HepG2 (cell line): ENCODE measurements around the gene F8. TPM values are rescaled to one million over a fixed set of nuclear protein-coding genes. Genes with fewer than 3 reads are reported as not detected.
A peak's percentile ranks its signal among the peaks of the same experiment; 100 is the strongest.

Source experiments
- ATAC-seq: fragments of 200-7000 bp; cut with Tn5 transposase; 3 replicates; pipeline ENCODE4 v1.9.1; 2020; ENCODE audit warnings: mild to moderate bottlenecking, moderate library complexity
- BruUV-seq: library from RNA; stranded (reverse); fragments of 400-500 nt; replicated peaks from 2 replicates; lab custom pipeline; 2021; lab: Mats Ljungman, UMichigan
- CTCF ChIA-PET: fragments of 300-600 bp; formaldehyde crosslinking; extraction: SDS; loops from one replicate; lab custom pipeline; 2021; ENCODE audit warnings: low total read pairs, inconsistent platforms, low intra/inter-chr PET ratio; lab: Yijun Ruan, JAX
- POLR2A ChIA-PET: fragments of 350-600 bp; sonication (Branson Sonifier 250); formaldehyde crosslinking; loops from one replicate; lab custom pipeline; 2020; ENCODE audit warnings: antibody characterized with exemption, inconsistent platforms; lab: Yijun Ruan, JAX
- DNase-seq: peaks from one replicate; pipeline ENCODE4 v3.0.0-alpha.2; 2015; ENCODE audit warnings: low spot score
- FAIRE-seq: peaks from 3 replicates; lab custom pipeline; 2011; peaks lifted over from hg19 to GRCh38; lab: Jason Lieb, UNC
- H2AFZ ChIP-seq: one replicate; pipeline ENCODE4 v1.6.1; 2011; ENCODE audit warnings: low read length, inconsistent platforms
- H3K27ac ChIP-seq: fragments of 300-600 bp; 3 replicates; pipeline ENCODE4 v1.8.0; 2011; ENCODE audit warnings: mixed run types, mild to moderate bottlenecking, mixed read lengths, low read length, inconsistent platforms; ENCODE audit not compliant: insufficient read depth; ENCODE audit errors: extremely low read length
- H3K27me3 ChIP-seq, 2 experiments: fragments of 200-600 bp in 1 of 2; 2 replicates in 1 of 2; 3 replicates in 1 of 2; pipeline versions ENCODE4 v1.6.0 to v1.8.0; 2011; ENCODE audit warnings: low read length in 2 of 2, mild to moderate bottlenecking in 2 of 2, moderate library complexity in 2 of 2, inconsistent platforms in 1 of 2; ENCODE audit not compliant: insufficient read depth in 2 of 2, control insufficient read depth in 1 of 2
- H3K36me3 ChIP-seq, 2 experiments: fragments of 200-600 bp in 1 of 2; replicated peaks in 1 of 2; 2 replicates in 1 of 2; 3 replicates in 1 of 2; pipeline versions ENCODE4 v1.5.1 to v1.8.0; 2011; ENCODE audit warnings: low read length in 2 of 2, inconsistent platforms in 1 of 2; ENCODE audit not compliant: insufficient read depth in 2 of 2, control insufficient read depth in 1 of 2
- H3K4me1 ChIP-seq: 2 replicates; pipeline ENCODE4 v1.5.1; 2012; ENCODE audit warnings: low read length, inconsistent platforms; ENCODE audit not compliant: insufficient read depth
- H3K4me2 ChIP-seq: 2 replicates; pipeline ENCODE4 v1.6.0; 2011; ENCODE audit warnings: low read depth, low read length, inconsistent platforms
- H3K4me3 ChIP-seq, 3 experiments: fragments of 200-600 bp in 1 of 3; sonication (generic), shearing (Covaris generic) in 1 of 3; replicated peaks in 1 of 3; 2 replicates each; pipeline ENCODE4 v1.5.1; 2011 to 2016; ENCODE audit warnings: low read length in 3 of 3, inconsistent platforms in 2 of 3, low read depth in 2 of 3, mild to moderate bottlenecking in 2 of 3, control low read depth in 1 of 3, mixed read lengths in 1 of 3; ENCODE audit not compliant: insufficient read depth in 1 of 3
- H3K79me2 ChIP-seq: one replicate; pipeline ENCODE4 v1.6.1; 2011; ENCODE audit warnings: low read length, inconsistent platforms; ENCODE audit not compliant: insufficient read depth
- H3K9ac ChIP-seq: 2 replicates; pipeline ENCODE4 v1.6.0; 2011; ENCODE audit warnings: mild to moderate bottlenecking, low read depth, low read length, inconsistent platforms; ENCODE audit not compliant: insufficient read depth
- H3K9me3 ChIP-seq: 2 replicates; pipeline ENCODE4 v1.5.1; 2012; ENCODE audit warnings: mild to moderate bottlenecking, low read length
- H4K20me1 ChIP-seq: 2 replicates; pipeline ENCODE4 v1.6.0; 2011; ENCODE audit warnings: inconsistent platforms, mild to moderate bottlenecking, low read length, moderate library complexity; ENCODE audit not compliant: insufficient read depth
- FOXP1 ChIP-seq, 2 experiments: fragments of 450-650 bp in 1 of 2; IDR thresholded peaks; 2 replicates each; pipeline ENCODE4 v1.6.1; 2017 to 2018; ENCODE audit warnings: antibody characterized with exemption in 1 of 2
- GATAD2A ChIP-seq: IDR thresholded peaks from 2 replicates; pipeline ENCODE4 v1.6.1; 2016
- IRF2 ChIP-seq: IDR thresholded peaks from 2 replicates; pipeline ENCODE4 v1.6.1; 2018; ENCODE audit warnings: missing genetic modification reagents, missing compliant biosample characterization
- KDM5A ChIP-seq: fragments of 200-600 bp; sonication (generic); IDR thresholded peaks from 2 replicates; pipeline ENCODE4 v1.7.0; 2018; ENCODE audit warnings: antibody characterized with exemption, mild to moderate bottlenecking, low read length, borderline replicate concordance
- MED13 ChIP-seq: sonication (generic); formaldehyde crosslinking; IDR thresholded peaks from 2 replicates; pipeline ENCODE4 v1.5.0; 2020; ENCODE audit warnings: missing genetic modification reagents
- MTA3 ChIP-seq: sonication (generic); formaldehyde crosslinking; IDR thresholded peaks from 2 replicates; pipeline ENCODE4 v1.4.0; 2020; ENCODE audit warnings: missing genetic modification reagents
- MTF1 ChIP-seq: sonication (generic); formaldehyde crosslinking; IDR thresholded peaks from 2 replicates; pipeline ENCODE4 v1.5.0; 2020; ENCODE audit warnings: missing genetic modification reagents
- NR1H2 ChIP-seq: sonication (generic); formaldehyde crosslinking; IDR thresholded peaks from 2 replicates; pipeline ENCODE4 v1.8.1; 2022; ENCODE audit warnings: low read depth, missing genetic modification reagents, borderline replicate concordance
- SMC3 ChIP-seq: IDR thresholded peaks from 2 replicates; pipeline ENCODE4 v1.6.1; 2011; ENCODE audit warnings: low read length, improper control_type of control experiment
- TGIF2 ChIP-seq: IDR thresholded peaks from 2 replicates; pipeline ENCODE4 v1.6.1; 2016; ENCODE audit warnings: control low read depth, missing compliant biosample characterization
- ZBTB7A ChIP-seq: sonication (generic); formaldehyde crosslinking; IDR thresholded peaks from 2 replicates; pipeline ENCODE4 v1.8.0; 2022; ENCODE audit warnings: mild to moderate bottlenecking, missing genetic modification reagents
- ZNF207 ChIP-seq: fragments of 450-650 bp; IDR thresholded peaks from 2 replicates; pipeline ENCODE4 v1.6.1; 2016; ENCODE audit warnings: antibody characterized with exemption, borderline replicate concordance
- ZNF232 ChIP-seq: sonication (generic); formaldehyde crosslinking; IDR thresholded peaks from 2 replicates; pipeline ENCODE4 v1.4.0; 2020; ENCODE audit warnings: missing genetic modification reagents, borderline replicate concordance
- ZNF607 ChIP-seq: sonication (generic); formaldehyde crosslinking; IDR thresholded peaks from 2 replicates; pipeline ENCODE4 v1.5.1; 2020; ENCODE audit warnings: missing genetic modification reagents, mild to moderate bottlenecking, borderline replicate concordance
- ZNF749 ChIP-seq: sonication (generic); formaldehyde crosslinking; IDR thresholded peaks from 2 replicates; pipeline ENCODE4 v1.8.0; 2022; ENCODE audit warnings: mild to moderate bottlenecking, missing genetic modification reagents, moderate library complexity, borderline replicate concordance
- ZNF766 ChIP-seq: sonication (generic); formaldehyde crosslinking; IDR thresholded peaks from 2 replicates; pipeline ENCODE4 v1.5.0; 2020; ENCODE audit warnings: missing genetic modification reagents, borderline replicate concordance
- ZNF792 ChIP-seq: IDR thresholded peaks from 2 replicates; pipeline ENCODE4 v1.6.1; 2016
- ZNF883 ChIP-seq: sonication (generic); formaldehyde crosslinking; IDR thresholded peaks from 2 replicates; pipeline ENCODE4 v1.5.1; 2020; ENCODE audit warnings: mild to moderate bottlenecking, missing genetic modification reagents; ENCODE audit errors: not compliant biosample characterization
- whole genome bisulfite sequencing: methylation state at CpG from one replicate; pipeline ENCODE4 v1.1.6; 2017; ENCODE audit warnings: low lambda C conversion rate; 5-methylcytosine and 5-hydroxymethylcytosine counted together
- in situ Hi-C: cut with HindIII; loops from 2 replicates; pipeline ENCODE4 v1.10.0; 2017; ENCODE audit warnings: low pct_unique_long_range_greater_than_20kb; ENCODE audit not compliant: extremely low pct_ligation_motif_present
- intact Hi-C: fragments of 100-400 bp; cut with micrococcal nuclease; formaldehyde crosslinking; loops from one replicate; pipeline ENCODE4 v1.10.0; 2022; ENCODE audit not compliant: unreplicated experiment
- polyA plus RNA-seq, 8 experiments: library from polyadenylated mRNA; depleted of rRNA in 3 of 8; stranded (reverse) in 7 of 8; unstranded in 1 of 8; fragments of >200 nt; fragmentation: Illumina TruSeq in 4 of 8; extraction: Trizol in 4 of 8; gene quantifications; 2 replicates each; pipeline versions ENCODE4 v1.2.1 to v1.2.3, GENCODE V29; 2011 to 2016; ENCODE audit warnings: low read depth in 4 of 8, missing spikeins in 1 of 8, mixed read lengths in 1 of 8; ENCODE audit not compliant: insufficient read depth in 1 of 8
- total RNA-seq, 5 experiments: library from RNA; depleted of rRNA; stranded (reverse); fragments of >200 nt; fragmentation: Illumina TruSeq; extraction: Trizol; gene quantifications; 2 replicates each; pipeline ENCODE4 v1.2.3, GENCODE V29; 2016; ENCODE audit warnings: low read depth in 1 of 5
- TF ChIP-seq, protein P1 (sequence below): sonication (generic); formaldehyde crosslinking; IDR thresholded peaks from 2 replicates; pipeline ENCODE4 v1.9.0; 2021; ENCODE audit warnings: missing genetic modification reagents, mild to moderate bottlenecking, borderline replicate concordance
- TF ChIP-seq, protein P2 (sequence below): sonication (generic); formaldehyde crosslinking; IDR thresholded peaks from 2 replicates; pipeline ENCODE4 v1.8.1; 2023; ENCODE audit warnings: mild to moderate bottlenecking, missing genetic modification reagents
- TF ChIP-seq, protein P3 (sequence below): sonication (generic); formaldehyde crosslinking; IDR thresholded peaks from 2 replicates; pipeline ENCODE4 v1.4.0; 2020; ENCODE audit warnings: missing genetic modification reagents
- TF ChIP-seq, protein P4 (sequence below): sonication (generic); formaldehyde crosslinking; IDR thresholded peaks from 2 replicates; pipeline ENCODE4 v1.4.0; 2020; ENCODE audit warnings: missing genetic modification reagents

Gene F8
- total and polyA plus RNA-seq, 2 of the 13 experiments (the other 11 are each of a cell fraction or from before 2014, with no cell fraction given): 0.29 to 0.61 TPM

DNA sequence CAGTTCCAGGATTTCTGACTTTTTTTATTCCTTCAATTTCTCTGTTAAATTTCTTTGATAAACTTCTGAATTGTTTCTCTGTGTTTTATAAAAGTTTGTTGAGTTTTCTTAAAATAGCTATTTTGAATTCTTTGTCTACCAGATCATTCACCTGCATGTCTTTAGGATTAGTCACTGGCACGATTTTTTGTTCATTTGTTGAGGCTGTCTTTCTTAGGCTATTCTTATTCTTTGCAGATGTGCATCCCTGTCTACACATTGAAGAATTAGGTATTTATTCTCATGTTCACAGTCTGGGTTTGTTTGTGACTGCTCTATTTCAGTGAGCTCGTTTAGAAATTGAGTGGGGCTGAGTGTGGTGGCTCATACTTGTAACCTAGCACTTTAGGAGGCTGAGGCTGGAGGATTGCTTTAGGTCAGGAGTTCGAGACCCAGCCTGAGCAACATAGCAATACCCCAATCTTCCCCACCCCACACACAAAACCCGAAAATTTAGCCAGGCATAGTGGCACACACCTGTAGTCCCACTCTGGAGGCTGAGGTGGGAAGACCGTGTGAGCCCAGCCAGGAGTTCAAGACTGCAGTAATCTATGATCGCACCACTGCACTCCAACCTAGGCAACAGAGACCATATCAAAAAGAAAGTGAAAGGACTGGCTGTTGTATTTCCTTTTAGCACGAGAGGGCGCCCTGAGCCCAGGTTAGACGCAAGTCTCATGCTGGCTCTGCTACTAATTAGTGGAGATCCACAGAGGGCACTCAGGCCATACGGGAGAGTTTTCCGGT lies 42.0 kb downstream of the F8 start:
- no TSS peak for BruUV-seq
- peak; percentile 87 for FAIRE-seq
- TF ChIP-seq SMC3: peak; percentile 82
- no peak for TF ChIP-seq ZBTB7A (CRISPR knock-in tag)
- no peak for TF ChIP-seq NR1H2 (CRISPR knock-in tag)
- TF ChIP-seq GATAD2A (CRISPR knock-in tag): 0 out of 2 replicates have a peak, but pooled peaks have one; percentile 17
- no peak for TF ChIP-seq MED13 (CRISPR knock-in tag)
- TF ChIP-seq ZNF766 (CRISPR knock-in tag): no peak
- TF ChIP-seq ZNF883 (CRISPR knock-in tag): no peak
- TF ChIP-seq, protein P1, sequence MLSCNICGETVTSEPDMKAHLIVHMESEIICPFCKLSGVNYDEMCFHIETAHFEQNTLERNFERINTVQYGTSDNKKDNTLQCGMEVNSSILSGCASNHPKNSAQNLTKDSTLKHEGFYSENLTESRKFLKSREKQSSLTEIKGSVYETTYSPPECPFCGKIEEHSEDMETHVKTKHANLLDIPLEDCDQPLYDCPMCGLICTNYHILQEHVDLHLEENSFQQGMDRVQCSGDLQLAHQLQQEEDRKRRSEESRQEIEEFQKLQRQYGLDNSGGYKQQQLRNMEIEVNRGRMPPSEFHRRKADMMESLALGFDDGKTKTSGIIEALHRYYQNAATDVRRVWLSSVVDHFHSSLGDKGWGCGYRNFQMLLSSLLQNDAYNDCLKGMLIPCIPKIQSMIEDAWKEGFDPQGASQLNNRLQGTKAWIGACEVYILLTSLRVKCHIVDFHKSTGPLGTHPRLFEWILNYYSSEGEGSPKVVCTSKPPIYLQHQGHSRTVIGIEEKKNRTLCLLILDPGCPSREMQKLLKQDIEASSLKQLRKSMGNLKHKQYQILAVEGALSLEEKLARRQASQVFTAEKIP (CRISPR knock-in tag): no peak
- TF ChIP-seq ZNF207: no peak
- TF ChIP-seq ZNF607 (CRISPR knock-in tag): no peak
- TF ChIP-seq MTF1: no peak
- no peak for TF ChIP-seq MTA3 (CRISPR knock-in tag)
- TF ChIP-seq, protein P2, sequence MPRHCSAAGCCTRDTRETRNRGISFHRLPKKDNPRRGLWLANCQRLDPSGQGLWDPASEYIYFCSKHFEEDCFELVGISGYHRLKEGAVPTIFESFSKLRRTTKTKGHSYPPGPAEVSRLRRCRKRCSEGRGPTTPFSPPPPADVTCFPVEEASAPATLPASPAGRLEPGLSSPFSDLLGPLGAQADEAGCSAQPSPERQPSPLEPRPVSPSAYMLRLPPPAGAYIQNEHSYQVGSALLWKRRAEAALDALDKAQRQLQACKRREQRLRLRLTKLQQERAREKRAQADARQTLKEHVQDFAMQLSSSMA (CRISPR knock-in tag): no peak
- TF ChIP-seq ZNF792 (CRISPR knock-in tag): no peak
- no peak for TF ChIP-seq ZNF232 (CRISPR knock-in tag)
- TF ChIP-seq, protein P3, sequence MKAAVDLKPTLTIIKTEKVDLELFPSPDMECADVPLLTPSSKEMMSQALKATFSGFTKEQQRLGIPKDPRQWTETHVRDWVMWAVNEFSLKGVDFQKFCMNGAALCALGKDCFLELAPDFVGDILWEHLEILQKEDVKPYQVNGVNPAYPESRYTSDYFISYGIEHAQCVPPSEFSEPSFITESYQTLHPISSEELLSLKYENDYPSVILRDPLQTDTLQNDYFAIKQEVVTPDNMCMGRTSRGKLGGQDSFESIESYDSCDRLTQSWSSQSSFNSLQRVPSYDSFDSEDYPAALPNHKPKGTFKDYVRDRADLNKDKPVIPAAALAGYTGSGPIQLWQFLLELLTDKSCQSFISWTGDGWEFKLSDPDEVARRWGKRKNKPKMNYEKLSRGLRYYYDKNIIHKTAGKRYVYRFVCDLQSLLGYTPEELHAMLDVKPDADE (CRISPR knock-in tag): no peak
- TF ChIP-seq TGIF2: no peak
- TF ChIP-seq IRF2 (CRISPR knock-in tag): peak; percentile 96
- TF ChIP-seq KDM5A: no peak
- no peak for TF ChIP-seq ZNF749 (CRISPR knock-in tag)
- TF ChIP-seq FOXP1 (IDR thresholded peaks at IDR 0.05): no peak
- TF ChIP-seq FOXP1 (CRISPR knock-in tag; IDR thresholded peaks at IDR 0.05): no peak
- TF ChIP-seq, protein P4, sequence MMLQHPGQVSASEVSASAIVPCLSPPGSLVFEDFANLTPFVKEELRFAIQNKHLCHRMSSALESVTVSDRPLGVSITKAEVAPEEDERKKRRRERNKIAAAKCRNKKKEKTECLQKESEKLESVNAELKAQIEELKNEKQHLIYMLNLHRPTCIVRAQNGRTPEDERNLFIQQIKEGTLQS: no peak

More for the DNA sequence above, 42.0 kb downstream of the F8 start:
- WGBS: 4% methylated on average over 5 of the region's 11 CpGs
- CTCF ChIA-PET: interaction anchor here (0.7 to 2.1 kb wide), 2 partner anchors 76 to 157 kb away, joined by 5 to 21 read pairs; no protein-coding TSS in a partner anchor
- H3K36me3 ChIP-seq: no peaks in the 10 kb centered on the region
- H3K9me3 ChIP-seq: no peaks in the 10 kb centered on the region
- H3K79me2 ChIP-seq: no peaks in the 10 kb centered on the region
- no peak overlapping the region for H3K27ac ChIP-seq
- peak overlapping the region; percentile 60 for H2AFZ ChIP-seq
- POLR2A ChIA-PET: no interaction called here
- peak; percentile 54 for DNase-seq
- in situ Hi-C loops (loop anchor here (10.0 kb wide), 2 partner anchors 74 to 104 kb away; no protein-coding TSS in a partner anchor), intact Hi-C loops (loop anchor here (1.0 to 2.0 kb wide), 2 partner anchors 77 to 168 kb away; no protein-coding TSS in a partner anchor)
- peaks cover 14% of the 10 kb centered on the region for H3K4me1 ChIP-seq
- H4K20me1 ChIP-seq: no peaks in the 10 kb centered on the region
- no peaks in the 10 kb centered on the region for H3K27me3 ChIP-seq
- peak overlapping the region; percentile 54 to 64 (median 55) for H3K4me3 ChIP-seq
- peak overlapping the region; percentile 84 for H3K4me2 ChIP-seq
- H3K9ac ChIP-seq: peak overlapping the region; percentile 29; the same call in 1 of the 2 replicates
- ATAC-seq: peak; percentile 90
